HepG2 (cell line): Measurements from ENCODE around the gene MPP1.

Source experiments
- CTCF ChIP-seq: sonication (generic); formaldehyde crosslinking; IDR thresholded peaks from 2 replicates; pipeline ENCODE4 v1.5.0; 2020; ENCODE audit warnings: mild to moderate bottlenecking, missing genetic modification reagents, moderate library complexity
- ZNF101 ChIP-seq: sonication (generic); formaldehyde crosslinking; IDR thresholded peaks from 2 replicates; pipeline ENCODE4 v1.4.0; 2020; ENCODE audit warnings: mild to moderate bottlenecking, low read depth, missing genetic modification reagents, borderline replicate concordance

GRCh38 chrX:154809939-154810665, 4.8 kb upstream of the MPP1 start:
- TF ChIP-seq ZNF101 (CRISPR knock-in tag) (no peak), CTCF (CRISPR knock-in tag) (no peak)
